GM23338 (cell line): ENCODE measurements around the gene KIAA1755. TPM values are rescaled to one million over a fixed set of nuclear protein-coding genes. Genes with fewer than 3 reads are reported as not detected.

Experiments used
- ATAC-seq: fragments of 200-7000 bp; cut with Tn5 transposase; 3 replicates; pipeline ENCODE4 v1.9.1; 2020
- DNase-seq: peaks from one replicate; pipeline ENCODE4 v3.0.0-alpha.2; 2015; ENCODE audit warnings: low spot score
- H2AFZ ChIP-seq: fragments of 200-600 bp; sonication (generic); 2 replicates; pipeline ENCODE4 v1.8.0; 2016; ENCODE audit warnings: antibody characterized with exemption, mild to moderate bottlenecking, moderate library complexity
- H3F3A ChIP-seq: fragments of 200-600 bp; sonication (generic); replicated peaks from 2 replicates; pipeline ENCODE4 v1.8.0; 2017; ENCODE audit warnings: antibody characterized with exemption, mixed run types, low read depth
- H3K27ac ChIP-seq: fragments of 200-600 bp; sonication (generic); 2 replicates; pipeline ENCODE4 v1.6.1; 2016; ENCODE audit warnings: low read depth
- H3K27me3 ChIP-seq: fragments of 200-600 bp; sonication (generic); 2 replicates; pipeline ENCODE4 v1.8.0; 2016; ENCODE audit warnings: mild to moderate bottlenecking, mixed run types, moderate library complexity; ENCODE audit not compliant: insufficient read depth
- H3K36me3 ChIP-seq: fragments of 200-600 bp; sonication (generic); 2 replicates; pipeline ENCODE4 v1.8.0; 2016; ENCODE audit warnings: mild to moderate bottlenecking; ENCODE audit not compliant: insufficient read depth
- H3K4me1 ChIP-seq: fragments of 200-600 bp; sonication (generic); 2 replicates; pipeline ENCODE4 v1.8.0; 2016; ENCODE audit warnings: mild to moderate bottlenecking, moderate library complexity; ENCODE audit not compliant: insufficient read depth
- H3K4me2 ChIP-seq: fragments of 200-600 bp; sonication (generic); 2 replicates; pipeline ENCODE4 v1.7.1; 2017; ENCODE audit warnings: mixed run types
- H3K4me3 ChIP-seq: fragments of 200-600 bp; sonication (generic); 2 replicates; pipeline ENCODE4 v1.6.1; 2016; ENCODE audit warnings: mixed run types
- H3K79me2 ChIP-seq: fragments of 200-600 bp; sonication (generic); replicated peaks from 2 replicates; pipeline ENCODE4 v1.8.0; 2017; ENCODE audit warnings: mild to moderate bottlenecking; ENCODE audit not compliant: insufficient read depth
- H3K9me2 ChIP-seq: fragments of 200-600 bp; sonication (generic); 2 replicates; pipeline ENCODE4 v1.8.0; 2017; ENCODE audit not compliant: insufficient read depth
- H4K20me1 ChIP-seq: fragments of 200-600 bp; sonication (generic); replicated peaks from 2 replicates; pipeline ENCODE4 v1.8.0; 2017; ENCODE audit warnings: mild to moderate bottlenecking; ENCODE audit not compliant: insufficient read depth
- H3K27ac Mint-ChIP-seq: 2 replicates; pipeline ENCODE4 v1.8.0; 2020; ENCODE audit warnings: inconsistent platforms, mild to moderate bottlenecking, moderate library complexity, mixed read lengths
- H3K27me3 Mint-ChIP-seq: 3 replicates; pipeline ENCODE4 v1.8.0; 2022; ENCODE audit warnings: low read depth, mild to moderate bottlenecking, moderate library complexity, mixed read lengths, inconsistent platforms; ENCODE audit not compliant: insufficient read depth, poor library complexity
- H3K36me3 Mint-ChIP-seq: 3 replicates; pipeline ENCODE4 v1.8.0; 2021; ENCODE audit warnings: low read depth, mild to moderate bottlenecking, inconsistent platforms, moderate library complexity, mixed read lengths
- H3K4me1 Mint-ChIP-seq: 3 replicates; pipeline ENCODE4 v1.8.0; 2020; ENCODE audit warnings: mild to moderate bottlenecking, inconsistent platforms, mixed read lengths
- H3K4me3 Mint-ChIP-seq: 3 replicates; pipeline ENCODE4 v1.8.0; 2021; ENCODE audit warnings: moderate library complexity, mild to moderate bottlenecking, inconsistent platforms, mixed read lengths
- H3K9me3 Mint-ChIP-seq: 3 replicates; pipeline ENCODE4 v1.8.0; 2020; ENCODE audit warnings: moderate library complexity, mild to moderate bottlenecking, inconsistent platforms, mixed read lengths
- CREB1 ChIP-seq: fragments of 250-450 bp; sonication (Bioruptor Pico); IDR thresholded peaks from 2 replicates; pipeline ENCODE4 v1.5.0; 2020; ENCODE audit warnings: low read depth, mild to moderate bottlenecking, moderate library complexity
- ETS1 ChIP-seq: IDR thresholded peaks from 2 replicates; pipeline ENCODE4 v1.6.1; 2016; ENCODE audit warnings: antibody characterized with exemption
- EZH2 ChIP-seq: fragments of 200-600 bp; sonication (generic); IDR thresholded peaks from one replicate; pipeline ENCODE4 v1.8.0; 2017; ENCODE audit warnings: antibody characterized with exemption, mild to moderate bottlenecking, low read depth; ENCODE audit not compliant: unreplicated experiment
- EZH2phosphoT487 ChIP-seq: fragments of 200-600 bp; sonication (generic); IDR thresholded peaks from one replicate; pipeline ENCODE4 v1.8.1; 2018; ENCODE audit warnings: antibody characterized with exemption; ENCODE audit not compliant: unreplicated experiment
- JUNB ChIP-seq: IDR thresholded peaks from one replicate; pipeline ENCODE4 v1.6.1; 2016; ENCODE audit warnings: antibody characterized with exemption; ENCODE audit not compliant: unreplicated experiment
- NANOG ChIP-seq: IDR thresholded peaks from 2 replicates; pipeline ENCODE4 v1.6.1; 2016; ENCODE audit warnings: antibody characterized with exemption, borderline replicate concordance
- POLR2AphosphoS5 ChIP-seq: IDR thresholded peaks from 2 replicates; pipeline ENCODE4 v1.6.1; 2016; ENCODE audit warnings: antibody characterized with exemption, low read depth
- ZNF114 ChIP-seq: fragments of 250-450 bp; sonication (Bioruptor Pico); IDR thresholded peaks from 2 replicates; pipeline ENCODE4 v1.5.0; 2020; ENCODE audit warnings: mild to moderate bottlenecking, moderate library complexity
- ZNF462 ChIP-seq: fragments of 250-450 bp; sonication (Bioruptor Pico); IDR thresholded peaks from 2 replicates; pipeline ENCODE4 v1.5.0; 2020; ENCODE audit warnings: mild to moderate bottlenecking, moderate library complexity
- polyA plus RNA-seq: library from polyadenylated mRNA; unstranded; fragments of >200 nt; fragmentation: Nextera tagmentation; extraction: Ambion mirVana; gene quantifications from 2 replicates; pipeline ENCODE4 v1.2.1, GENCODE V29; 2016
- total RNA-seq: library from RNA; depleted of rRNA; stranded (reverse); fragments of >200 nt; shearing (Covaris generic); gene quantifications from 2 replicates; pipeline ENCODE4 v1.2.3, GENCODE V29; 2014

Gene KIAA1755
- total and polyA plus RNA-seq, 2 experiments from 2014 or later = 0.28 TPM; not detected in 1

- TF ChIP-seq ZNF462 (CRISPR knock-in tag) (no peak), ETS1 (no peak), NANOG (no peak), EZH2phosphoT487 (no peak), CREB1 (CRISPR knock-in tag) (no peak), EZH2 (no peak), POLR2AphosphoS5 (no peak), JUNB (no peak)
These were observed 9.2 kb upstream of the KIAA1755 start (continued) for GRCh38 chr20:38269715-38270114.

GRCh38 chr20:38269040-38269439 lies 8.5 kb upstream of the KIAA1755 start:
- no peak for DNase-seq
- Mint-ChIP-seq H3K27me3 (peaks cover 1% of the 10 kb centered on the region), H3K27ac (no peak overlapping the region), H3K4me1 (no peaks in the 10 kb centered on the region), H3K36me3 (no peaks in the 10 kb centered on the region), H3K4me3 (no peak overlapping the region), H3K9me3 (peaks cover 5% of the 10 kb centered on the region; the same call in 2 of the 3 replicates)
- Histone ChIP-seq H3K4me2 (no peak overlapping the region), H3K9me2 (no peaks in the 10 kb centered on the region), H4K20me1 (no peaks in the 10 kb centered on the region), H3K79me2 (no peaks in the 10 kb centered on the region), H3K36me3 (no peaks in the 10 kb centered on the region), H3K4me3 (no peak overlapping the region), H3K27me3 (no peaks in the 10 kb centered on the region), H2AFZ (no peak overlapping the region), H3K4me1 (no peaks in the 10 kb centered on the region), H3K27ac (no peak overlapping the region), H3F3A (no peaks in the 10 kb centered on the region)
- no peak for ATAC-seq
- TF ChIP-seq POLR2AphosphoS5 (no peak), ZNF114 (CRISPR knock-in tag) (no peak), EZH2phosphoT487 (no peak), JUNB (no peak)
